Large intestine (tissue), 3 donors: ENCODE results near the gene DUSP23. TPM values are rescaled to one million over a fixed set of nuclear protein-coding genes. Genes with fewer than 3 reads are reported as not detected.

Source experiments
- DNase-seq, 2 donors: peaks; one replicate each; pipeline versions ENCODE4 v3.0.0 to v3.0.0-alpha.2; 2013
- H3K27ac ChIP-seq: one replicate; pipeline ENCODE4 v1.5.1; 2013; ENCODE audit warnings: low read length
- H3K27me3 ChIP-seq: 2 replicates; pipeline ENCODE4 v1.6.1; 2013; ENCODE audit warnings: low read length; ENCODE audit not compliant: control insufficient read depth, insufficient read depth
- H3K36me3 ChIP-seq: 2 replicates; pipeline ENCODE4 v1.6.1; 2013; ENCODE audit warnings: low read length; ENCODE audit not compliant: control insufficient read depth, insufficient read depth
- H3K4me1 ChIP-seq: one replicate; pipeline ENCODE4 v1.6.1; 2013; ENCODE audit warnings: low read length; ENCODE audit not compliant: control insufficient read depth, insufficient read depth
- H3K4me3 ChIP-seq: one replicate; pipeline ENCODE4 v1.5.1; 2013; ENCODE audit warnings: low read length
- H3K9me3 ChIP-seq: one replicate; pipeline ENCODE4 v1.6.1; 2013; ENCODE audit warnings: mild to moderate bottlenecking, low read depth, low read length, moderate library complexity; ENCODE audit not compliant: control insufficient read depth
- whole genome bisulfite sequencing: methylation state at CpG from one replicate; pipeline ENCODE4 v1.1.5; 2013; ENCODE audit warnings: low lambda C conversion rate; ENCODE audit not compliant: insufficient coverage; 5-methylcytosine and 5-hydroxymethylcytosine counted together
- polyA plus RNA-seq: library from polyadenylated mRNA; unstranded; fragments of 120-200 nt; gene quantifications from one replicate; pipeline ENCODE4 v1.2.1, GENCODE V29; 2013

Gene DUSP23
- polyA plus RNA-seq, 1 donor, result 40.0 TPM

GRCh38 chr1:159752135-159752580 lies 28.6 kb upstream of the DUSP23 start:
- Histone ChIP-seq H3K4me1 (peaks cover 25% of the 10 kb centered on the region), H3K27ac (peak overlapping the region; percentile 66), H3K27me3 (no peaks in the 10 kb centered on the region), H3K36me3 (no peaks in the 10 kb centered on the region), H3K4me3 (no peak overlapping the region), H3K9me3 (no peaks in the 10 kb centered on the region)
- peak; percentile 83 to 91 for DNase-seq
- no CpG with 5 or more reads among the region's 4 CpGs for WGBS

- Histone ChIP-seq H3K27ac (peak overlapping the region; percentile 66), H3K36me3 (no peaks in the 10 kb centered on the region), H3K4me3 (no peak overlapping the region), H3K9me3 (no peaks in the 10 kb centered on the region), H3K4me1 (peaks cover 23% of the 10 kb centered on the region), H3K27me3 (no peaks in the 10 kb centered on the region)
- 60% methylated on average over 3 of the region's 4 CpGs for WGBS
- peak; percentile 73 to 86 for DNase-seq
Measured at GRCh38 chr1:159753386-159753785, 27.4 kb upstream of the DUSP23 start.

- Histone ChIP-seq H3K27me3 (no peaks in the 10 kb centered on the region), H3K9me3 (no peaks in the 10 kb centered on the region), H3K36me3 (no peaks in the 10 kb centered on the region), H3K4me3 (no peak overlapping the region), H3K4me1 (peaks cover 23% of the 10 kb centered on the region), H3K27ac (no peak overlapping the region)
- WGBS, result 40% methylated on average over 1 of the region's 3 CpGs
- no peak for DNase-seq
Measured at GRCh38 chr1:159755451-159756007, 25.2 kb upstream of the DUSP23 start.

- no peaks in the 10 kb centered on the region for H3K36me3 ChIP-seq
Measured at GRCh38 chr1:159756397-159756796, 24.4 kb upstream of the DUSP23 start.

GRCh38 chr1:159763686-159764085 lies 17.1 kb upstream of the DUSP23 start:
- no peak overlapping the region for H3K27ac ChIP-seq
- H3K4me3 ChIP-seq, result no peak overlapping the region
- DNase-seq, result no peak
- no peaks in the 10 kb centered on the region for H3K36me3 ChIP-seq
- no peaks in the 10 kb centered on the region for H3K27me3 ChIP-seq
- no CpG with 5 or more reads among the region's 1 CpG for WGBS
- H3K4me1 ChIP-seq, result peaks cover 7% of the 10 kb centered on the region
- H3K9me3 ChIP-seq, result no peaks in the 10 kb centered on the region

More at GRCh38 chr1:159756397-159756796, 24.4 kb upstream of the DUSP23 start:
- H3K27ac ChIP-seq, result no peak overlapping the region
- H3K27me3 ChIP-seq, result no peaks in the 10 kb centered on the region
- peaks cover 21% of the 10 kb centered on the region for H3K4me1 ChIP-seq
- DNase-seq, result peak; percentile 52 to 76
- no peaks in the 10 kb centered on the region for H3K9me3 ChIP-seq
- H3K4me3 ChIP-seq, result no peak overlapping the region

- no peak for DNase-seq
- Histone ChIP-seq H3K9me3 (no peaks in the 10 kb centered on the region), H3K27ac (no peak overlapping the region), H3K27me3 (no peaks in the 10 kb centered on the region), H3K4me1 (peaks cover 7% of the 10 kb centered on the region), H3K4me3 (no peak overlapping the region), H3K36me3 (no peaks in the 10 kb centered on the region)
- 100% methylated on average over 1 of the region's 3 CpGs for WGBS
Measured at GRCh38 chr1:159765806-159766205, 15.0 kb upstream of the DUSP23 start.

- Histone ChIP-seq H3K27ac (no peak overlapping the region), H3K36me3 (no peaks in the 10 kb centered on the region), H3K4me1 (peaks cover 7% of the 10 kb centered on the region), H3K27me3 (no peaks in the 10 kb centered on the region), H3K9me3 (no peaks in the 10 kb centered on the region), H3K4me3 (no peak overlapping the region)
- WGBS, result no CpG with 5 or more reads among the region's 2 CpGs
- no peak for DNase-seq
Measured at GRCh38 chr1:159771127-159771895, 9.5 kb upstream of the DUSP23 start.

- H3K27ac ChIP-seq, result no peak overlapping the region
- no CpG with 5 or more reads among the region's 2 CpGs for WGBS
- no peaks in the 10 kb centered on the region for H3K4me1 ChIP-seq
- H3K27me3 ChIP-seq, result no peaks in the 10 kb centered on the region
- DNase-seq, result no peak
- H3K4me3 ChIP-seq, result no peak overlapping the region
- H3K36me3 ChIP-seq, result no peaks in the 10 kb centered on the region
- no peaks in the 10 kb centered on the region for H3K9me3 ChIP-seq
Measured at GRCh38 chr1:159774465-159774864, 6.3 kb upstream of the DUSP23 start.

- no peak for DNase-seq
- Histone ChIP-seq H3K27me3 (no peaks in the 10 kb centered on the region), H3K4me1 (no peaks in the 10 kb centered on the region), H3K9me3 (no peaks in the 10 kb centered on the region), H3K4me3 (no peak overlapping the region), H3K36me3 (no peaks in the 10 kb centered on the region), H3K27ac (no peak overlapping the region)
- WGBS, result no CpG with 5 or more reads among the region's 2 CpGs
Measured at GRCh38 chr1:159775716-159776115, 5.0 kb upstream of the DUSP23 start.

GRCh38 chr1:159778266-159778665 lies 2.5 kb upstream of the DUSP23 start:
- Histone ChIP-seq H3K4me1 (no peaks in the 10 kb centered on the region), H3K36me3 (peaks cover 7% of the 10 kb centered on the region), H3K27ac (no peak overlapping the region), H3K4me3 (no peak overlapping the region), H3K9me3 (no peaks in the 10 kb centered on the region), H3K27me3 (no peaks in the 10 kb centered on the region)
- DNase-seq, result no peak
- 94% methylated on average over 2 of the region's 4 CpGs for WGBS
